Measurements from ENCODE around the gene ADAMTS15.

GRCh38 chr11:130459521-130459920, 11.1 kb downstream of the ADAMTS15 start:
- TF ChIP-seq CTCF (IDR thresholded peaks at IDR 0.05 in 2 of 3, conservative IDR thresholded peaks at IDR 0.05 in 1 of 3; ENCODE audit: control insufficient read depth in 2 of 3, extremely low read depth in 1 of 3, insufficient read depth in 1 of 3, low read depth in 3 of 3, low read length in 3 of 3) (no peak), REST (IDR thresholded peaks at IDR 0.05; ENCODE audit: low read depth, low read length) (no peak), TCF12 (IDR thresholded peaks at IDR 0.05; ENCODE audit: low read depth, low read length) (no peak), EGR1 (IDR thresholded peaks at IDR 0.05; ENCODE audit: borderline replicate concordance in 1 of 2, low read depth in 2 of 2, low read length in 2 of 2) (no peak)
